ENCODE data around the gene TK1. TPM values are rescaled to one million over a fixed set of nuclear protein-coding genes. Genes with fewer than 3 reads are reported as not detected.

The TK1 gene
- total RNA-seq, 6 experiments from 2014 or later: 75.8 to 145 (median 136) TPM

DNA sequence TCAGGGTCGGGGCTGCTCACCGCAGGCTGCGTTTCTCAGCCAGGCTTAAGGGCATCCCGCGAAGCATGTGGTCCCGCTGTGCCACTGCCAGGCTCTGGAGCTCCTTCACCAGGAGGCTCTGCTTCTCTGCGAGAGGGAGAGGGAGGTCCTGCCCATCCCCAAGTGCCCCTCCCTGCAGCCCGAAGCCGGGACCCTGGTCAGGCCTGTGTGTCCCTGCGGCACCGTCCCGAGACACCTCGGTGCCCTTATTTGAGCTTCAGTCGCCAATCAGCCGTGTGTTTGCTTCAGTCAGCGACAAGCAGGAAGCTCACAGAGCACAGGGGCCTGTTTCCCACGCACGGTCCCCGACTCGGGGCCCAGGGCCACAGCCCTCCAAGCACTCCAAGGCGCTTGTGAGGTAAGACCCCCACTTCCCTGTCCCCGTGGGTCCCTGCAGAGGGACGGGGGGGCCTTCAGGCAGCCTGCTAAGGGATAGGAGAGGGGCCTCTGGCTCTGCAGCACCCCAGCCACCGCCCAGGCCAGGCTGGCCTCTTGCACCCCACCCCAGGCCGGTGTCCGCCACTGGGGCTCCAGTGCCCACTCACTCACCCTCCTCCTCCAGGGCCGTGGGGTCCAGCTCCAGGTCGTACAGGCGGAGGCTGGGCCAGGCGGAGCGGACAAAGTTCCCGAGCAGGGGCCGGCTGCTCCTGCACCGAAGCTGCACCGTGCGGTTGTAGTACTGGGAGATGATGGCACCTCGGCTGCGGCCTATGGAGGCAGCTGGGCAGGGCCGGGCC, 61.5 kb downstream of the TK1 start:
- H3K4me1 Mint-ChIP-seq (ENCODE audit: low read depth): 0 out of 2 replicates have a peak, but pooled peaks cover 5% of the 10 kb centered on the region
- no peak overlapping the region for H3K27ac Mint-ChIP-seq
- H3K36me3 Mint-ChIP-seq (ENCODE audit: low read depth): no peaks in the 10 kb centered on the region
- no peak overlapping the region for H3K4me3 Mint-ChIP-seq
- H3K27me3 Mint-ChIP-seq (ENCODE audit: insufficient read depth): peaks cover 15% of the 10 kb centered on the region
- DNase-seq: no peak
- TF ChIP-seq, protein P1, sequence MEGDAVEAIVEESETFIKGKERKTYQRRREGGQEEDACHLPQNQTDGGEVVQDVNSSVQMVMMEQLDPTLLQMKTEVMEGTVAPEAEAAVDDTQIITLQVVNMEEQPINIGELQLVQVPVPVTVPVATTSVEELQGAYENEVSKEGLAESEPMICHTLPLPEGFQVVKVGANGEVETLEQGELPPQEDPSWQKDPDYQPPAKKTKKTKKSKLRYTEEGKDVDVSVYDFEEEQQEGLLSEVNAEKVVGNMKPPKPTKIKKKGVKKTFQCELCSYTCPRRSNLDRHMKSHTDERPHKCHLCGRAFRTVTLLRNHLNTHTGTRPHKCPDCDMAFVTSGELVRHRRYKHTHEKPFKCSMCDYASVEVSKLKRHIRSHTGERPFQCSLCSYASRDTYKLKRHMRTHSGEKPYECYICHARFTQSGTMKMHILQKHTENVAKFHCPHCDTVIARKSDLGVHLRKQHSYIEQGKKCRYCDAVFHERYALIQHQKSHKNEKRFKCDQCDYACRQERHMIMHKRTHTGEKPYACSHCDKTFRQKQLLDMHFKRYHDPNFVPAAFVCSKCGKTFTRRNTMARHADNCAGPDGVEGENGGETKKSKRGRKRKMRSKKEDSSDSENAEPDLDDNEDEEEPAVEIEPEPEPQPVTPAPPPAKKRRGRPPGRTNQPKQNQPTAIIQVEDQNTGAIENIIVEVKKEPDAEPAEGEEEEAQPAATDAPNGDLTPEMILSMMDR (IDR thresholded peaks at IDR 0.05): no peak
- no peaks in the 10 kb centered on the region for H3K9me3 Mint-ChIP-seq

DNA sequence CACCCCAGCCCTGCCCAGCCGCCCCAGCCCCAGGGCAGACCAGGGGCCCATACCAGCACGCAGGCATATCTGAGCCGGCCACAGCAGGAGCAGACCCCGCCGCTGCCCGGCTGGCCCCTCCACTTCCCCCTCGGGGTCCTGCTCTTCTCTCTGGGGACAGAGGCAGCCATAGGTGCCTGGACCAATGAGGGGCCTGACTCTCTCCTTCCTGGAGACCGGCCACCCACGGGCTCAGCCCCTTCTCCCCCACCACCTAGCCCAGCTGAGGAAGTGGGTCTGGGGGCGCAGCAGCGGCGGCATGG, 62.1 kb downstream of the TK1 start:
- TF ChIP-seq, protein P1 (IDR thresholded peaks at IDR 0.05): no peak
- Mint-ChIP-seq H3K27ac (no peak overlapping the region), H3K27me3 (ENCODE audit: insufficient read depth) (peaks cover 15% of the 10 kb centered on the region), H3K4me3 (no peak overlapping the region), H3K36me3 (ENCODE audit: low read depth) (no peaks in the 10 kb centered on the region), H3K9me3 (no peaks in the 10 kb centered on the region), H3K4me1 (ENCODE audit: low read depth) (0 out of 2 replicates have a peak, but pooled peaks cover 5% of the 10 kb centered on the region)
- no peak for DNase-seq

Other genes starting within 250 kb of the TK1 start
- 1 to 10 TPM; 6.3 to 9.0 (median 7.5) TPM for gene TNRC6C, start 228.3 kb downstream of the TK1 start, total RNA-seq (2021; fragmentation: NEBNext Ultra II Directional; extraction: Animal tissue kit (Norgen Biotek cat#: 25700))
- gene TMC6, start 58.3 kb downstream of the TK1 start, total RNA-seq (2021; fragmentation: NEBNext Ultra II Directional; extraction: Animal tissue kit (Norgen Biotek cat#: 25700)): under 1 TPM in 2 of 6 experiments, not detected in 4; 0.20 to 0.59 TPM
- gene TMC8, start 56.3 kb downstream of the TK1 start, total RNA-seq (2021; fragmentation: NEBNext Ultra II Directional; extraction: Animal tissue kit (Norgen Biotek cat#: 25700)): not detected
- not detected for gene C17orf99, start 40.7 kb downstream of the TK1 start, total RNA-seq (2021; fragmentation: NEBNext Ultra II Directional; extraction: Animal tissue kit (Norgen Biotek cat#: 25700))
- gene SYNGR2, start 18.5 kb downstream of the TK1 start, total RNA-seq (2021; fragmentation: NEBNext Ultra II Directional; extraction: Animal tissue kit (Norgen Biotek cat#: 25700)): 100 to 1,000 TPM in 1 of 6 experiments, 10 to 100 TPM in 5; 44.6 to 104 (median 54.7) TPM
- 10 to 100 TPM; 23.0 to 32.9 (median 26.2) TPM for gene AFMID, start 310 bp upstream of the TK1 start, total RNA-seq (2021; fragmentation: NEBNext Ultra II Directional; extraction: Animal tissue kit (Norgen Biotek cat#: 25700))
- gene BIRC5, start 27.2 kb upstream of the TK1 start, total RNA-seq (2021; fragmentation: NEBNext Ultra II Directional; extraction: Animal tissue kit (Norgen Biotek cat#: 25700)): 10 to 100 TPM; 41.8 to 89.7 (median 83.3) TPM
- gene TMEM235, start 44.6 kb upstream of the TK1 start, total RNA-seq (2021; fragmentation: NEBNext Ultra II Directional; extraction: Animal tissue kit (Norgen Biotek cat#: 25700)): not detected
- 10 to 100 TPM; 27.4 to 37.2 (median 33.2) TPM for gene SOCS3, start 173.0 kb upstream of the TK1 start, total RNA-seq (2021; fragmentation: NEBNext Ultra II Directional; extraction: Animal tissue kit (Norgen Biotek cat#: 25700))
- gene PGS1, start 191.6 kb upstream of the TK1 start, total RNA-seq (2021; fragmentation: NEBNext Ultra II Directional; extraction: Animal tissue kit (Norgen Biotek cat#: 25700)): 10 to 100 TPM; 20.2 to 26.1 (median 24.5) TPM

All from HFFc6 (cell line).